ENCODE measurements around the gene AQR. TPM values are rescaled to one million over a fixed set of nuclear protein-coding genes. Genes with fewer than 3 reads are reported as not detected.

The AQR gene
- total and polyA plus RNA-seq, 3 donors from 2014 or later = 37.6 to 39.2 (median 38.5) TPM

DNA sequence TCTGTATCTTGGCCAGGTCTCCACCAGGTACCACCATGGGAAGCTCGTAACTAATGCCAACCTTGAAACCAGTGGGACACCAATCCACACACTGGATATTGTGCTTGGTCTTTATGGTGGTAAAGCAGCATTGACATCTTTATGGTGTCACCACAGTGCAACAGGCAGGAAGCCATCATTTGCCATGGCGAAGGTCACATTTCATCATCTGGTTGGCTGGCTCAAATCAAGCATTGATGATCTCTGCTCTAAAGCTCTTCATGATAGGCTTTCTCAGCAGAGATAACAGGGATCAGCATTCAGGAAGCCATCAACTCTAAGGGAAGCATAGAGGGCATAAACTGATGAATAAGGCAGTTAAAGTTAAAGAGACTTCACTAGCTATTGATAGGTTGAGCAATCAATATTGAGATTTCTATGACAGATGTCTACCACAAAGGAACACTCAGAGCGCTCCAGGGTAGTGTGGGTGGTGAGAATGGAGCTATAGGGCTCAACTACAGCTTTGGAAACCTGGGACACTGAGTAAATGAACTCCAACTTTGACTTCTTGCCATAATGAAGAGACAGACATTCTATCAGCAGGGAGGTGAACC is 120.1 kb downstream of the AQR start:
- Histone ChIP-seq H3K36me3 (ENCODE audit: low read depth, missing control alignments) (no peaks in the 10 kb centered on the region), H3K4me1 (no peaks in the 10 kb centered on the region), H3K9me3 (no peaks in the 10 kb centered on the region), H3K4me3 (no peak overlapping the region), H3K27ac (no peak overlapping the region), H3K27me3 (no peaks in the 10 kb centered on the region)
- intact Hi-C loops (cut with DNase I; ENCODE audit: low total_unique reads) = no loop called here
- 95% methylated on average over 3 of the region's 3 CpGs for WGBS, 2 donors
- TF ChIP-seq CTCF (IDR thresholded peaks at IDR 0.05) = no peak
- no peak for TF ChIP-seq POLR2A (IDR thresholded peaks at IDR 0.05)
- no peak for DNase-seq

GRCh38 chr15:34847598-34847997 is 121.9 kb downstream of the AQR start:
- Histone ChIP-seq H3K27me3 (no peaks in the 10 kb centered on the region), H3K4me1 (no peaks in the 10 kb centered on the region), H3K27ac (no peak overlapping the region), H3K4me3 (no peak overlapping the region), H3K9me3 (no peaks in the 10 kb centered on the region), H3K36me3 (ENCODE audit: low read depth, missing control alignments) (no peaks in the 10 kb centered on the region)
- WGBS, 2 donors = 87 to 92% methylated on average over 1 of the region's 1 CpG
- no peak for DNase-seq
- TF ChIP-seq POLR2A (IDR thresholded peaks at IDR 0.05) (no peak), CTCF (IDR thresholded peaks at IDR 0.05) (no peak)
- intact Hi-C loops (cut with DNase I; ENCODE audit: low total_unique reads) = no loop called here

GRCh38 chr15:34841262-34841725 is 128.2 kb downstream of the AQR start:
- H3K27me3 ChIP-seq = no peaks in the 10 kb centered on the region
- H3K4me1 ChIP-seq = no peaks in the 10 kb centered on the region
- H3K36me3 ChIP-seq (ENCODE audit: low read depth, missing control alignments) = no peaks in the 10 kb centered on the region
- DNase-seq = no peak
- H3K4me3 ChIP-seq = no peak overlapping the region
- no peaks in the 10 kb centered on the region for H3K9me3 ChIP-seq
- TF ChIP-seq CTCF (IDR thresholded peaks at IDR 0.05) (no peak), POLR2A (IDR thresholded peaks at IDR 0.05) (no peak)
- no peak overlapping the region for H3K27ac ChIP-seq
- intact Hi-C loops (cut with DNase I; ENCODE audit: low total_unique reads) = no loop called here

GRCh38 chr15:34838282-34838681 is 131.3 kb downstream of the AQR start:
- 93 to 95% methylated on average over 3 of the region's 3 CpGs for WGBS, 2 donors
- DNase-seq = no peak
- H3K36me3 ChIP-seq (ENCODE audit: low read depth, missing control alignments) = no peaks in the 10 kb centered on the region
- no peak overlapping the region for H3K27ac ChIP-seq
- H3K9me3 ChIP-seq = no peaks in the 10 kb centered on the region
- no peaks in the 10 kb centered on the region for H3K4me1 ChIP-seq
- TF ChIP-seq POLR2A (IDR thresholded peaks at IDR 0.05) = no peak
- no peak for TF ChIP-seq CTCF (IDR thresholded peaks at IDR 0.05)
- H3K4me3 ChIP-seq = no peak overlapping the region
- intact Hi-C loops (cut with DNase I; ENCODE audit: low total_unique reads) = no loop called here
- no peaks in the 10 kb centered on the region for H3K27me3 ChIP-seq
